ENCODE data around the gene EIF2B5. TPM values are rescaled to one million over a fixed set of nuclear protein-coding genes. Genes with fewer than 3 reads are reported as not detected.
A peak's percentile ranks its signal among the peaks of the same experiment; 100 is the strongest.

Gene EIF2B5
- total and polyA plus RNA-seq, 2 experiments from 2014 or later = 35.0 to 41.0 TPM

DNA sequence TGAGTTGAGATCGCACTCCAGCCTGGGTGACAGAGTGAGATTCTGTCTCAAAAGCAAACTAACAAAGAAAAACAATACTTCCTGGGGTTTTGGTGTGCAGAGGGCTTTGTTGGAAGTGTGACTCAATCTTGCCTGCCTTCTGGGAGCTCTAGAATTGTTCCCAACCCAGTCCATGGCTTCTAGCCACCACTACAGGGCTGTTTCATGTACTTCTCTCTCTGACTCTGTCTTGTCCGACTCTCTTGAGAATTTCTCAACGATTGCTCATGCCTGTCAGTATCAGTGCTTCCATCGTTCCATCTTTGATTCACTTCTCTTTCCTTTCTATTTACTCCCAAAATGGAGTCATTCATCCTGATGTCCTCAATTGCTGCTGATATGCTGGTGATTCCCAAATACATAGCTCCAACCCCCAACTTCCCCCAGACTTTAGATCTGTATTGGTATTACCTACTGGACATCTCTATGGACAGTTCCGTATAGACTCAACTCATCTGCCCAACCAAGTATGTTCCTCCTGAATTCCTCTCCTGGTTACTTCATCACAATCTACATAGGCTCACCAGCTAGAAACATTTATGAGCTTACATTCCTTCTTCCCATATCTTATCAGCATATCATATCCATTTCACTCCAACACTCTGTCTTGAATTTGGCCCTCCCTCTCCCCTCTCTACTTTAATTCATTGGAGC, 37.7 kb downstream of the EIF2B5 start:
- TF ChIP-seq, protein P1, sequence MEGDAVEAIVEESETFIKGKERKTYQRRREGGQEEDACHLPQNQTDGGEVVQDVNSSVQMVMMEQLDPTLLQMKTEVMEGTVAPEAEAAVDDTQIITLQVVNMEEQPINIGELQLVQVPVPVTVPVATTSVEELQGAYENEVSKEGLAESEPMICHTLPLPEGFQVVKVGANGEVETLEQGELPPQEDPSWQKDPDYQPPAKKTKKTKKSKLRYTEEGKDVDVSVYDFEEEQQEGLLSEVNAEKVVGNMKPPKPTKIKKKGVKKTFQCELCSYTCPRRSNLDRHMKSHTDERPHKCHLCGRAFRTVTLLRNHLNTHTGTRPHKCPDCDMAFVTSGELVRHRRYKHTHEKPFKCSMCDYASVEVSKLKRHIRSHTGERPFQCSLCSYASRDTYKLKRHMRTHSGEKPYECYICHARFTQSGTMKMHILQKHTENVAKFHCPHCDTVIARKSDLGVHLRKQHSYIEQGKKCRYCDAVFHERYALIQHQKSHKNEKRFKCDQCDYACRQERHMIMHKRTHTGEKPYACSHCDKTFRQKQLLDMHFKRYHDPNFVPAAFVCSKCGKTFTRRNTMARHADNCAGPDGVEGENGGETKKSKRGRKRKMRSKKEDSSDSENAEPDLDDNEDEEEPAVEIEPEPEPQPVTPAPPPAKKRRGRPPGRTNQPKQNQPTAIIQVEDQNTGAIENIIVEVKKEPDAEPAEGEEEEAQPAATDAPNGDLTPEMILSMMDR (IDR thresholded peaks at IDR 0.05; ENCODE audit: poor library complexity) = no peak
- TF ChIP-seq EZH2phosphoT487 (IDR thresholded peaks at IDR 0.05; ENCODE audit: low read depth, severe bottlenecking, unreplicated experiment) (no peak), EZH2 (IDR thresholded peaks at IDR 0.05; ENCODE audit: borderline replicate concordance) (no peak)
- WGBS (ENCODE audit: low lambda C conversion rate, missing lambda C conversion rate) = 85% methylated on average over 5 of the region's 5 CpGs
- Histone ChIP-seq H3K9me2 (replicated peaks; ENCODE audit: insufficient read depth) (no peaks in the 10 kb centered on the region), H3K4me3 (no peak overlapping the region), H3K27ac (peak overlapping the region; percentile 40), H3K79me2 (peaks cover 27% of the 10 kb centered on the region), H4K20me1 (ENCODE audit: insufficient read depth, poor library complexity, severe bottlenecking) (peaks cover 10% of the 10 kb centered on the region), H3K36me3 (replicated peaks; ENCODE audit: insufficient read depth, low read depth) (no peaks in the 10 kb centered on the region), H3K4me2 (no peak overlapping the region), H2AFZ (no peak overlapping the region), H3K4me1 (ENCODE audit: insufficient read depth) (peaks cover 13% of the 10 kb centered on the region), H3K27me3 (no peaks in the 10 kb centered on the region), H3K9me3 (ENCODE audit: low read depth) (no peaks in the 10 kb centered on the region)
- DNase-seq (ENCODE audit: low spot score) = no peak

DNA sequence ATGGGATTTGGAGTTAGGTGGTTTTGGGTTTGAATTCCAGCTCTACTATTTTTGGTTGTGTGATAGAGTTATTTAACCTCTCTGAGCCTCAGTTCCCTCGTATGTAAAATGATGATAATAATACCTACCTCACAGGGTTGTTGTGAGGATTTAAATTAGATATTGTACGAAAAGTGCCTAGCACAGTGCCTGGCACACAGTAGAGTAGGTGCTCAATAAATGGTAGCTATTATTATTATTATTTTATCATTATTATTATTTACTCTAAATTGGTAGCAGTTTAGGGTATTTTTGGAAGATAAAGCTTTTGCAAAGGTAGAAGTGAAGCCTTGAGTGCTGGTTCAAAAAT, 38.2 kb downstream of the EIF2B5 start:
- 95% methylated on average over 2 of the region's 2 CpGs for WGBS (ENCODE audit: low lambda C conversion rate, missing lambda C conversion rate)
- Histone ChIP-seq H3K4me2 (no peak overlapping the region), H3K79me2 (peaks cover 32% of the 10 kb centered on the region), H3K36me3 (replicated peaks; ENCODE audit: insufficient read depth, low read depth) (no peaks in the 10 kb centered on the region), H3K4me1 (ENCODE audit: insufficient read depth) (peaks cover 13% of the 10 kb centered on the region), H3K9me3 (ENCODE audit: low read depth) (no peaks in the 10 kb centered on the region), H3K27ac (peak overlapping the region; percentile 40), H3K27me3 (no peaks in the 10 kb centered on the region), H3K4me3 (no peak overlapping the region), H3K9me2 (replicated peaks; ENCODE audit: insufficient read depth) (no peaks in the 10 kb centered on the region), H4K20me1 (ENCODE audit: insufficient read depth, poor library complexity, severe bottlenecking) (peaks cover 16% of the 10 kb centered on the region), H2AFZ (no peak overlapping the region)
- TF ChIP-seq EZH2 (IDR thresholded peaks at IDR 0.05; ENCODE audit: borderline replicate concordance) (no peak), EZH2phosphoT487 (IDR thresholded peaks at IDR 0.05; ENCODE audit: low read depth, severe bottlenecking, unreplicated experiment) (no peak)
- TF ChIP-seq, protein P1 (IDR thresholded peaks at IDR 0.05; ENCODE audit: poor library complexity) = no peak
- DNase-seq (ENCODE audit: low spot score) = no peak

DNA sequence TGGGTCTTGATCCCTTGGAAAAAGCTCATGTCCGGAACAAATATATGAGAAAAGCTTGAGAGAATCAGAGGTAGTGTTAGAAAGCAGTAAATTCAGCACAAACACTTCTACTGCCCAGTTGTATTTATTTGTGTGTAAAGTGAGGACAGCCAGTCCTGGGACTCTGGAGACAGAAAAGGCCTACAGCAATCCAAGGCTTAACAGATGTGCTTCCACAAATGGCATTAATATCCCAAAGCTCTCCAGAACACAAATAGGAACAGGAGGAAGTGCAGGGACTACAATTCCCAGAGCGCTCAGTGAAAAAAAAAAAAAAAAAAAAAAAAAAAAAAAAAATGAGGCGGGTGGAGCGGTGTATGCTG, 39.1 kb downstream of the EIF2B5 start:
- no peak for DNase-seq (ENCODE audit: low spot score)

More for the DNA sequence above, 39.1 kb downstream of the EIF2B5 start:
- 21% methylated on average over 4 of the region's 4 CpGs for WGBS (ENCODE audit: low lambda C conversion rate, missing lambda C conversion rate)
- H2AFZ ChIP-seq = no peak overlapping the region
- peak overlapping the region; percentile 40 for H3K27ac ChIP-seq
- H3K9me2 ChIP-seq (replicated peaks; ENCODE audit: insufficient read depth) = no peaks in the 10 kb centered on the region
- peaks cover 41% of the 10 kb centered on the region for H3K79me2 ChIP-seq
- H3K4me2 ChIP-seq = no peak overlapping the region
- no peaks in the 10 kb centered on the region for H3K36me3 ChIP-seq (replicated peaks; ENCODE audit: insufficient read depth, low read depth)
- no peak overlapping the region for H3K4me3 ChIP-seq
- H3K27me3 ChIP-seq = no peaks in the 10 kb centered on the region
- no peaks in the 10 kb centered on the region for H3K9me3 ChIP-seq (ENCODE audit: low read depth)
- peaks cover 17% of the 10 kb centered on the region for H4K20me1 ChIP-seq (ENCODE audit: insufficient read depth, poor library complexity, severe bottlenecking)
- H3K4me1 ChIP-seq (ENCODE audit: insufficient read depth) = peaks cover 13% of the 10 kb centered on the region
- no peak for TF ChIP-seq EZH2phosphoT487 (IDR thresholded peaks at IDR 0.05; ENCODE audit: low read depth, severe bottlenecking, unreplicated experiment)
- TF ChIP-seq, protein P1 (IDR thresholded peaks at IDR 0.05; ENCODE audit: poor library complexity) = no peak
- TF ChIP-seq EZH2 (IDR thresholded peaks at IDR 0.05; ENCODE audit: borderline replicate concordance) = no peak

Measured in hepatocyte (in vitro differentiated cells).